SH-SY5Y (cell line): ENCODE measurements around the gene BANK1.

ENCODE experiments used
- GATA2 ChIP-seq: IDR thresholded peaks from 2 replicates; pipeline ENCODE4 v1.6.1; 2011; ENCODE audit warnings: mild to moderate bottlenecking, low read depth, low read length
- GATA3 ChIP-seq: IDR thresholded peaks from 2 replicates; pipeline ENCODE4 v1.6.1; 2011; ENCODE audit warnings: low read depth, mild to moderate bottlenecking, low read length, moderate library complexity

GRCh38 chr4:101970547-101971155, 180.1 kb downstream of the BANK1 start:
- TF ChIP-seq GATA3 (no peak), GATA2 (no peak)
